GM12892 (cell line): ENCODE data around the gene MYO10.

Experiments used
- POLR2A ChIP-seq: IDR thresholded peaks from 2 replicates; pipeline ENCODE4 v1.6.1; 2011; ENCODE audit warnings: low read depth, low read length, control low read depth
- POLR2AphosphoS5 ChIP-seq: IDR thresholded peaks from 2 replicates; pipeline ENCODE4 v1.6.1; 2011; ENCODE audit warnings: low read depth, low read length, control low read depth

DNA sequence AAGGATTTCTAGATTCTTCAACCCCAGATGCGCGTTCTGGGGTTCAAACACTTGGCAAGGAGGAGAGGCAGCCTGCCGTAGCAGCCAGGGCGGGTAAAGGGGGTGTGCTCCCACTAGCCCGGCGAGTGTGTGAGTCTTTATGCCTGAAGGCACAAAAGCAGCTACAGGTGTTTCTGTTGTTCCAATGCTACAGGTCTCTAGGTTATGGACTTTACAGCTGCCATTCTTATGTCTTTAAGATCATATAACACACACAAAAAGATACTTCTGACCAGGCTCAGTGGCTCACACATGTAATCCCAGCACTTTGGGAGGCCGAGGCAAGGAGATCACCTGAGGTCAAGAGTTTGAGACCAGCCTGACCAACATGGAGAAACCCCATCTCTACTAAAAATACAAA lies 185.6 kb downstream of the MYO10 start:
- TF ChIP-seq POLR2AphosphoS5 (no peak), POLR2A (no peak)
